RPMI7951 (cell line): Measurements from ENCODE around the gene STXBP4. TPM values are rescaled to one million over a fixed set of nuclear protein-coding genes. Genes with fewer than 3 reads are reported as not detected.
A peak's percentile ranks its signal among the peaks of the same experiment; 100 is the strongest.

Source experiments
- DNase-seq: peaks from one replicate; pipeline ENCODE4 v3.0.0-alpha.2; 2012; ENCODE audit warnings: low read depth
- total RNA-seq: library from RNA; depleted of rRNA; stranded (reverse); fragments of >200 nt; shearing (Covaris generic); gene quantifications from 2 replicates; pipeline ENCODE4 v1.2.3, GENCODE V29; 2014

STXBP4 gene
- total RNA-seq, 1 experiment from 2014 or later: 5.6 TPM

GRCh38 chr17:54969658-54970572, 1.4 kb downstream of the STXBP4 start:
- no peak for DNase-seq

- no peak for DNase-seq
These were observed 2.6 kb downstream of the STXBP4 start for GRCh38 chr17:54971147-54971546.

DNA sequence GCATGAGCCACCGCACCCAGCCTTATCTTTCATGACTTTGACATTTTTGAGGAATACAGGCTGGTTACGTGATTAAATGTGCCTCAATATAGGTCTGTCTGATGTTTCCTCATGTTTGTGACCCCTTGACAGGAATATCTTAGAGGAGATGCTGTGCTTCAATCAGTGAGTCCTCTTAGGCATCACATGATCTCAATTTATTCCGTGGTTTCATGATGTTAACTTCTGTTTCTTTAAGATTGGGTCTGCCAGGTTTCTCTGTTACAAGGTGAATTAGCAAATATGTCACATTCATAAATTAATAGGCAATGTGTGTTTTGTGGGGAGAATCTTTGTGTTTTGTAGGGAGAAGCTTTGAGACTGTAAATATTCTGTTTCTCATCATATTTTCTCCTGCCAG, 3.3 kb downstream of the STXBP4 start:
- DNase-seq: no peak

DNA sequence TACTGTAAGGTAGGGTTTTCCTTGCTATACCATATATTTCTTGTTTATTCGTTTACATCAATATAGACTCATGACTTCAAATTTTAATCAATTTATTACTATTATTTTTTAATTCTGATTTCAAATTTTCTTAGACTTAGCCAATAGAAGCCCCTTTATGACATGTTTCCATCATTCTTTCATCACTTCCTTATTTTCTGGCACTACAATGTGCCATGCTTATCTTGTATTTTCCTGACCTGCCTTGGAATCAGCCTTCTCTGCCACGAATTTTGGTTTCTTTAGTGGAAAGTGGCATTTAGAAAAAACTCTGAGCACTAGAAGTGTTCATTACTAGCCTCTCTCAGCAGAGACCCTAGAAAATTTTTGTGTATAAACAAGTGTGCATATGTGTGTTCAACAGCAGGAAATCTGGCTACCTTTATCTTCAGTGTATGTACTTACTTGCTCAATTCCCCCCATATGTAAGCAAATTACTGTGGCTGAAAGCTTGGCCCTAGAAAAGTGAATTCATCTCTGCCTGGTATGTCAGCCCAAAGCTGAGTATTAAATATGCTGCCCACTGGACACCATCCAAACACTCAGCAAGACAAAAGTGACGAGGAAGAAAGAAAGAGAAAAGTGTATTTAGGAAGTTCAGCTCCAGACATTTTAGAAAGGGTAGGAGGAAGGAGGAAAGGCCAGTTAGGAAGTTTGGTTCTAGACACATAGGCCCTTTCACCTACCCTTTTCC, 4.0 kb downstream of the STXBP4 start:
- no peak for DNase-seq

DNA sequence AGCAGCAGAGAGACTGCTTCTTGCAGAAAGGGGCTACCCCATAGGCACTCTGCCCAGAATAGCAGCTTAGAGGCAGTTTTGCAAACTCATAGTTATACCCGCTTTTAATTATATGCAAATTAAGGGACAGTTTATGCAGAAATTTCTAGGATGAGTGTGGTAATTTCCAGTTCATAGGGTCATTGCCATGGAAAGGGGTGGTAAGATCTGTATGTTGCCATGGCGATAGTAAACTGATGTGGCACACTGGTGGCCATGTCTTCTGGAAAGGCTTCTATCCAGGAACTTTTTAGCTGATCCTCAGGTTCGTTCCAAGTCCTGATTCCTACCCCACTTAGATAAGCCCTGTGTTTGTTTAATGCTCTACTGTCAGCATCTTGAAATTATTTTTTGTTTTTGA, 6.2 kb downstream of the STXBP4 start:
- no peak for DNase-seq

DNA sequence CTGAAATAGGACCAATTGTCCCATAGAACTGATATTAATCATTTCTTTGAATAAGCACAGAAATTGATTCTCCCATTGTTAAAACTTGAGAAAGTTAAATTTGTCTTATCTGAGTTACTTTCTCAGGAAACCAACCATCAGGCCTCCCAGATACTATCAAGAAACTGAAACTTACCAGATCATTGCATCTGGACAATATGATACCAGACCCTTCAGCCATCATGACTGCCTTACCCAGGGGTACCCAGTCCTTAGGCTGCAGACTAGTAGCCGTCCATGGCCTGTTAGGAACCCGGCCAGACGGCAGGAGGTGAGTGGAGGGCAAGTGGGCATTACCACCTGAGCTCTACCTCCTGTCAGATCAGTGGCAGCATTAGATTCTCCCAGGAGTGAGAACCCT, 7.8 kb downstream of the STXBP4 start:
- no peak for DNase-seq

DNA sequence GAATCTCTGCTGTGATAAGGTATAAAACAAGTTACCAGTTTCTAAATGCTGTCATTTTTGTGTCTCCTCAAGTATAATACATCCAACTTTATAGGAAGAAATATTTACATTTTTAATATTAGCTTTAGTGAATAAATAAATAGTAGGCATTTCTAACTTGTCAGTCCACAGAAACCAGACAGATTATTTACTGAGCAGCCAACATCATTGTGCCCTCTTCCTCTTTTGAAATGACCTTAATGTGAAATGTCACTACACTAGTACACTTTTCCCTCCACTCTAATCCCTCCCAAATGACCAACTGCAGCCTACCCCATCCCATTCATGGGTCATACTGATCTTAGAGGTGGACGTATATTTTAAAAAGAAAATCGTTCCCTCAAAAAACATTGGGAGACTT, 9.2 kb downstream of the STXBP4 start:
- no peak for DNase-seq

- DNase-seq: no peak
These were observed 11.1 kb downstream of the STXBP4 start for GRCh38 chr17:54979657-54980056.

DNA sequence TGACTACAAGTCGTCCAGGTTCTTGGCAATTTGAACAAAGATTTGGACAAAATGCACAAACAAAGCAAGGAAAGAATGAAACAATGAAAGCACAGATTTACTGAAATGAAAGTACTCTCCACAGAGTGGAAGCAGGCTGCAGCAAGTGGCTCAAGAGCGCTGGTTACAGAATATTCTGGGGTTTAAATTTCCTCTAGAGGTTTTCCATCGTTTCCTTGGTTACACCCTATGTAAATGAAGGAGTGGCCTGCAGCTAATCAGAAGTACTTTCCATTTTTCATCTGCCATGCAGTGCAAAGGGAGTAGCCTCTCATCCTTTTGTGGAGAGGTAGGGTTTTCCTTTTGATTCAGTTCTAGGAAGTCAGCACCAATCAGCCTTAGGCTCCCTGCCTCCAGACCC, 11.8 kb downstream of the STXBP4 start:
- no peak for DNase-seq

DNA sequence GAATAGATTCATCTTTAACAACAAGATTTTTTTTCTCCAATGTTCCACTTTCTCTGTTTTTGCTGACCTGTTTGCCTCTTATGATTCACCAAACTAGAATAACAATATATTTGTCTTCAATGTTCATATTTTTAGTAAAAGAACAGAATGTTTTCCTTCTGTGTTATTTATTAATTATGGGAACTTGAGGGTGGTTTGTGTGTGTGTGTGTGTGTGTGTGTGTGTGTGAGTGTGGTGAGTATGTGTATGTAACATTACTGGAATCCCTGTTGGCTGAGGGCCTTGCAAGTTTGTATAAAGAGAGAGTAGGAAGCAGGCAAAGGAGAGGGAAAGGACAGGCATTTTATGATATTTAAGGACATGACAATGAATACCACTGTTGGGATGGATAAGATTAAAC, 13.8 kb downstream of the STXBP4 start:
- DNase-seq: no peak

- DNase-seq: no peak
These were observed 14.7 kb downstream of the STXBP4 start for GRCh38 chr17:54983260-54983659.

GRCh38 chr17:54985476-54985875, 16.9 kb downstream of the STXBP4 start:
- no peak for DNase-seq

GRCh38 chr17:54990118-54990517, 21.6 kb downstream of the STXBP4 start:
- DNase-seq: no peak

- DNase-seq: no peak
These were observed 23.0 kb downstream of the STXBP4 start for GRCh38 chr17:54991567-54991966.

DNA sequence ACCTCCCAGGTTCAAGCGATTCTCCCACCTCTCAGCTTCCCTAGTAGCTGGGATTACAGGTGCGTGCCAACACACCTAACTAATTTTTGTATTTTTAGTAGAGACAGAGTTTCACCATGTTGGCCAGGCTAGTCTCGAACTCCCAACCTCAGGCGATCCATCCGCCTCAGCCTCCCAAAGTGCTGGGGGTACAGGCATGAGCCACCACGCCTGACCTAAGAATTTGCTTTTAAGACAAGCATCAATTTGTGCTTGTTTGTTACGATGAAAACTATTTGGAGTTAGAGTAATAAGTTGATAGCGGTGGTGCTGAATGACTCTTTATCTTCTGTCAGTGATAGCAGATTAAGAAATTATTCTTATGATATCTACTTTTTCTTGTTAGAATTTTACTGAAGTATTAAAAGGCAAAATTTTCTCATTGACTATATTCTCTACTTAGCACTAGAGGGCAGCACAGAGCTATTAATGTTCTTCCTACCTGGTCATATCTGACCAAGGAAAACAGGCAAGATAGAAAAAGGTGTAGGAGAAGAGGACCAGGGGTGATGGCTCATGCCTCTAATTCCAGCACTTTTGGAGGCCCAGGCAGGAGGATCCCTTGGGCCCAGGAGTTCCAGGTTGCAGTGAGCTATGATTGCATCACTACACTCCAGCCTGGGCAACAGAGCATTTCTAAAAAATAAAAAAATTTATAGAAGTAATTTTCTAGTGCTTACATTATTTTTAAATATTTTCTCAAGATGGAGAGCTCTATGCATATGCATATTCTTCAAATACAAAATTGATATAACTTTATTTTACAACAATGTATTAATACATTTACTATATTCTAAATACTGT, 24.5 kb downstream of the STXBP4 start:
- DNase-seq: peak; percentile 38

DNA sequence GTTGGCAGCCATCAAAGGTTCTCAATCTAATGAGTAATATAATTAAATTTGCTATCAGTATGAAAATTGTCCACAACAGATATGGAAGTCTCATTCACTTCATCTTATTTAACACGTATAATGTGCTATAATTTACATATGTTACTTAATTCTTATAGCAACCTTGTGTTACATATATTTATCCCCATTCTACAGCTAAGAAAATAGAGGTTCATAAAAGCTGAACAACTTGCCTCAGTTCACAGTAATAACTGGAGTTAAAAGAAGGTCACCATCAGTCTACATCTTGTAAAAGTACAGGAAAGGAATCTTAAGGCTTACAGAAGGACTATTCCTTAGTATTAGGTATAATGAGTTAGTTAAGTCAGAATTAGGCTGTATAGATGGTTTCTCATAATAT, 27.9 kb downstream of the STXBP4 start:
- no peak for DNase-seq

DNA sequence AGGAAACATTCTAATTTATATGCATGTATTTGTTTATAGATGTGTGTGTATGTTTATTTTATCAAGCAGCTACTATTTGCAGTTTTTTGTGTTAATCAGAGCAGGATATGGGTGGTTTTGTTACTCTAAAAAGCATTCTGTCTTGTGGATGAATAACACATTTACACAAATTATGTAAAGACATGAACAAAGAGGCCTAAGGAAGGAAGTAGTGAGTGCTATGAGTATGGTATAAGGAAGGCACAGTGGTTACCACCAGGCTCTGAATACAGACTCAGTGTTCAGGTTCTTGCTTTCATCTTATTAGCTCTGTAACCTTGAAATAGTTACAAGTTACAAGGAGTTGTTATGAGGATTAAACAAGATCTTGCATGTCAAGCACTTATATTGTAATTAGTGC, 33.9 kb downstream of the STXBP4 start:
- DNase-seq: no peak

GRCh38 chr17:55004484-55004883, 35.9 kb downstream of the STXBP4 start:
- no peak for DNase-seq

DNA sequence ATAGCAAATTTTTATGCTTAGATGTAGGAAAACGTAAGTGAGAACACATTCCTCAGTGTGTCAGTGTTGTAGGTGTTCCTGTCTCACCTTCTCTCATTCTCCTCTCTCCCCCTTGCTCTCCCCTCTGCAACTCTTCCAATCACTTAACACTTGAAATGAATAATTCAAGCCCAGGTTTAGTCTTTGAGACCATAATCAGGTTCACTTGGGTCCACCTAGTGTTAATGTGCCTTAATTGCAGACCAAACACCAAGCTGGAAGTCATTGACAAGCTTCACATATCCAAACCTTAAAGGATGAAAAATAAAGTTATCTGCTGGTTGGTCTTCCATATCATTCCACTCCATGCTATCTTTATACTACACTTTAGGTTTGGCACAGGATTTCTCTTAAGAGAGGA, 37.0 kb downstream of the STXBP4 start:
- peak; percentile 14 for DNase-seq

DNA sequence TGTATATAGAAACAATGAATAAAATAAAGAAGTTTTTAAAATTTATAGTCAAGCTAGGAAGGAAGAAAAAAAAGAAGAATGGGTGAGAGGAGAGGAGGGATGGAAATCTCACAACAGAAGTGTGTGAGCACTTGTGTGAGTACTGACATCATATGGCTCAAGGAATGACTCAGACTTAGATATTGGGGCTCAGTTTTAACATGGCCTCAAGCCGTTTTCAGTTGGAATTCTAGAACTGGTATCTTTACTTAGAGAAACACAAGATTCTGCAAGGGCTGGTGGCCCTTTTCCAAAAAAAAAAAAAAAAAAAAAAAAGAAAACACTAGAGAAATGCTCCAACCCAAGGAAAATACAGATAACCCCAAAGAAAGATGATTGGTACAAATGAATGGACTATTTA, 55.1 kb downstream of the STXBP4 start:
- DNase-seq: no peak

GRCh38 chr17:55037828-55038227, 69.3 kb downstream of the STXBP4 start:
- DNase-seq: no peak

DNA sequence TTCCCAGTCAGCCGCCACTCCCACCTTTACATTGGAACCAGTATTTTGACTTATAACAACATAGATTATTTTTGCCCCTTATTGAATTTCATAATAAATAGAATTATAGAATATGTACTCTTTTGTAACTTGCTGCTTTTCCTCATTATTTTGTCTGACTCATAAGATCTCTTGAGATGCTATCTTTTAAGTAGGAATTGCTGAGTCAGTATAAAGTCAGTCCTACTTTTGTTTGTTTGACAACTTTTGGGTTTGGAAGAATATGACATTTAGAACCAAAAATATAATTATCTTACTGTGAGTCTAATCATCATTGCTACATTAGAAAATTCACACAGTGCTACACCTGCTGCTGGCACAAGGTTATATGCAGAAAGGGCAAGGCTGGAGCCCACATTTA, 69.7 kb downstream of the STXBP4 start:
- no peak for DNase-seq
